RCC 7860 (cell line): ENCODE measurements around the gene ARAP3.

ENCODE experiments used
- DNase-seq: peaks from one replicate; pipeline ENCODE4 v3.0.0-alpha.2; 2015; ENCODE audit warnings: low spot score
- FAIRE-seq: peaks from 2 replicates; lab custom pipeline; 2012; peaks lifted over from hg19 to GRCh38; lab: Jason Lieb, UNC

Gene ARAP3

GRCh38 chr5:141704782-141705297 lies 22.8 kb upstream of the ARAP3 start:
- DNase-seq = no peak
- no peak for FAIRE-seq

- FAIRE-seq (no peak), DNase-seq (no peak)
These were observed 21.1 kb upstream of the ARAP3 start for GRCh38 chr5:141703133-141703561.

- no peak for DNase-seq
- FAIRE-seq = no peak
These were observed 19.5 kb upstream of the ARAP3 start for GRCh38 chr5:141701360-141702119.

GRCh38 chr5:141697586-141697985 lies 15.6 kb upstream of the ARAP3 start:
- FAIRE-seq (no peak), DNase-seq (no peak)

GRCh38 chr5:141696431-141696830 lies 14.4 kb upstream of the ARAP3 start:
- DNase-seq = no peak
- no peak for FAIRE-seq

GRCh38 chr5:141695627-141696215 lies 13.7 kb upstream of the ARAP3 start:
- DNase-seq (peak; percentile 41), FAIRE-seq (peak; percentile 52)

GRCh38 chr5:141694479-141694878 lies 12.4 kb upstream of the ARAP3 start:
- no peak for FAIRE-seq
- no peak for DNase-seq

GRCh38 chr5:141692919-141693725 lies 11.1 kb upstream of the ARAP3 start:
- peak; percentile 54 for DNase-seq
- FAIRE-seq = no peak

GRCh38 chr5:141692533-141692888 lies 10.5 kb upstream of the ARAP3 start:
- FAIRE-seq (no peak), DNase-seq (no peak)

GRCh38 chr5:141691867-141692532 lies 10.0 kb upstream of the ARAP3 start:
- DNase-seq (peak; percentile 64), FAIRE-seq (no peak)

- DNase-seq (no peak), FAIRE-seq (no peak)
These were observed 9.3 kb upstream of the ARAP3 start for GRCh38 chr5:141691286-141691866.

- DNase-seq = no peak
- no peak for FAIRE-seq
These were observed 4.8 kb upstream of the ARAP3 start for GRCh38 chr5:141686648-141687416.

- DNase-seq = no peak
- no peak for FAIRE-seq
These were observed 3.6 kb upstream of the ARAP3 start for GRCh38 chr5:141685591-141685990.

GRCh38 chr5:141683596-141684141 lies 1.6 kb upstream of the ARAP3 start:
- DNase-seq (no peak), FAIRE-seq (no peak)

- FAIRE-seq (no peak), DNase-seq (no peak)
These were observed 735 bp downstream of the ARAP3 start for GRCh38 chr5:141681295-141681694.

GRCh38 chr5:141680751-141681201 lies 1.3 kb downstream of the ARAP3 start:
- FAIRE-seq (no peak), DNase-seq (no peak)

- FAIRE-seq (no peak), DNase-seq (no peak)
These were observed 1.9 kb downstream of the ARAP3 start for GRCh38 chr5:141680178-141680577.

- no peak for DNase-seq
These were observed 4.6 kb downstream of the ARAP3 start for GRCh38 chr5:141677415-141677814.

GRCh38 chr5:141675672-141676071 lies 6.4 kb downstream of the ARAP3 start:
- FAIRE-seq (no peak), DNase-seq (no peak)

More at GRCh38 chr5:141677415-141677814, 4.6 kb downstream of the ARAP3 start:
- no peak for FAIRE-seq
